Stimulated activated CD4-positive, alpha-beta T cell treated with anti-CD3 and anti-CD28 coated beads, Interleukin-1b, Interleukin-23, amount 100 ng/mL, for 48 hours (primary cell): ENCODE measurements around the gene VWA5B2.

Source experiments
- DNase-seq: peaks from one replicate; pipeline ENCODE4 v3.0.0-alpha.2; 2020

The VWA5B2 gene

DNA sequence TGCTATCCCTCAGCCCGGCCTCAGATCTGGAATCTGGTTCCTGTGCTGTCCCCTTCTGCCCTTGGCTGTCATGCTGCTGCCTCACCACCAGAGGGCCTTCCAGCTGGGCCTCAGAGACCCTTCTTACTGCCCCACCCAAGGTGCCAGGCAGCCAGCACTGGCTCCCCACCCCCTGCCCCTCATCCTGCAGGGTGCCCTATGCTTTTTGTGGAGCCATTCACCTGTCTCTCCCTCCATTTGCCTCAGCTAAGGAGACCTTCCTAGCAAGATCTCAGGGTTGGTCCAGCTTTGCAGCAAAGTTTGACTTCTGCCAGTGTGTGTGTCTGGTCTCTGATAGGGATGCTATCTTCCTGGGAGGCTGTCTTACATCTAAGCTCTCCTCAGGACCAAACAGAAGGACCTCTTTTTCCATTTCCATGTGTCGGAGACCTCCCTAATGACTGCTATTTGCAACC is 1.9 kb upstream of the VWA5B2 start:
- DNase-seq = peak; percentile 43

DNA sequence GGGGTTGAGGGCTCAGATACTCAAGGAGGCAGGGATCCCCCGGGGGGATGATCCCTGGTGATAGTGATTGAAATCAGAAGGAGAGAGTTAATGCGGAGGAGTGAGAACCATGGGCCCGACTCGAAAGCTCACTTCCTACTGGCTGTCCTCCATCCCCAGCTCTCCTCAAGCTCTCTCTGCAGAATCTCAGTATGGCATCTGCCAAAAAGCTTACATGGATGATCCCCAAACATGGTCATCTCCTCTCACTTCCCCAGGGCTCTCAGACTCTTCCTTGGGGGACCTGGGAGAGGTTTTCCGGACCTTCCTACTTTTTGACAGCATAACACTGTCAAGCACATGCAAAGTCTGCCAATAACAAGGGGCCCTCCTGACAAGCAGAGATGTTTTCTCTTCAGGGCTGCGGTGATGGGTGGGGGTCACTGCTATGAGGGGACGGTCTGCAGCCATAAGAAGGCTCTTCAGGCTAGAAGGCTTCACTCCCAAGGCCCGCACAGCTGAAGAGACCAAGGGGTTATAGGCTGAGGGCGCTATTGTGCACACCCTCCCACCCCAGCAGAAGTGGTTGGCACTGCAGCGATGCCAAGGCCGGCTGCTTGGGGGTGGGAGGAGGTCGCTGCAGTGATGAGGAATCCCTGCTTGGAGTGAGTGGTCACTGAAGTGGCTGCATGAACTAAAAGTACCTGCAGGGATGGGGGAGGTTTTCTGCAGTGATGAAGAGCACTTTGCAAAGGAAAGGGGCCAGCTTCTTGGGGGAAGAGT is 828 bp upstream of the VWA5B2 start:
- DNase-seq = no peak

DNA sequence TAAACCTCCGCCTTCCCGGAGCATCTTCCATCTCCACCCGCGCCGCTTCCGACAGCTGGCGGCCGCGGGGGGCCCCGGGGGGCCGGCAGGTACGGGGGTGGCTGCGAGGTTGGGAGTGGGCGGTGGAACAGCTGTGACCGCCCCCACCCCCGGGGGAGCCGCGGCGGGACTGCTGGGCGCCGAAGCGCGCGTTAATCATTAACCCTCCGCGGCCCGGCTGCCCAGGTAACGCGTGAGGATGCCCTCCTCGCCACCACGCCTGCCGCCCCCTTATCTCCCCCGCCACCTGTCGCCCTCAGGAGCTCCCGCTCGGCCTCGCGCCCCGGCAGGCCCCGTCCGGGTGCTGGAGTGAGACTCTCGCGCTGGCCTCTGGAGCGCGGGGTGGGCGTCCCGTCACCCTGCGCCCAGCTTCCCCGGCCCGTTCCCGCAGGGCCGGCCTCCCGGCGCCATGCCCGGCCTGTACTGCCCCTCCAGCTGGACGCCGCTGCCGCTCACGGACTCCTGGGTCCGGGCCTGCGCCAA is 757 bp downstream of the VWA5B2 start:
- DNase-seq = no peak

DNA sequence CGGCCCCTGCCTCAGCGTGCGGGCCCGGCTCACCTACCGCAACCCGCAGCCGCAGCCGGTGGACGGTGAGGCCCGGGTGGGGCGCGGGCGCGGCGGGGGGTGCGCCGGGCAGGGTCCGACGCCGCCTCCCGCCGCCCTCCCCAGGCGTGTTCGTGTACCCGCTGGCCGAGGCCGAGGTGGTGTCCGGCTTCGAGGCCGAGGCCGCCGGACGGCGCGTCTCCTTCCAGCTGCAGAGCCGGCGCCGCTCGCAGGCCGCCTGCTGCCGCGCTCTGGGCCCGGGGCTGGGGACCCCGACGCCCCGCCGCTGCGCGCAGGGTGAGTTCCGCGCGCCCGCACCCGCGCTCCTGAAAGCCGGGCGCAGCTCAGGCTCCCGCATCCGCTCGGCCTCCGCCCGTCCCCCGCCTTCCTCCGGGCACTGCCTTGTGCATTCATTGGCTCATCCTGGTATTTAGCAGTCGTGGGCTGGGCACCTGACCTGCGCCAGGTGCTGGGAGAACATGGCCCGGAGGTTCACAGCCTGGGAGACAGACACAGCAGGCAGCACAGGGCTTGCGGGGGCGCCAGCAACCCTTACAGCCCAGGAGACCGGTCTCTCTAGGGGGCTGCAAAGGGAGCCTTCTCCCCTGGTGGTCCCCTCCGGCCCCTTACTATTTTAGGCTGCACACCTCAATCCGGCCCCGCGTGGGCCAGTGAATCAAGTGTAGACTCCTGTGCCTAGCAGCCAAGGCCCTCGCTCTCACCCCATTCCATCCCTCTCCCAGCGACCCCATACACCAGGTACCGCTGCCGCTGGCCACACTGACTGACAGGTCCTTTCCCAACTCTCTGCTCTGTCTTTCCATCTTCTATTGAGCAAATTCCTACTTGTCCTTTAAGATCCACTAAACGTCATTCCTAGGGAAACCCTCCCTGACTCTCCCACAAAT is 1.5 kb downstream of the VWA5B2 start:
- no peak for DNase-seq

DNA sequence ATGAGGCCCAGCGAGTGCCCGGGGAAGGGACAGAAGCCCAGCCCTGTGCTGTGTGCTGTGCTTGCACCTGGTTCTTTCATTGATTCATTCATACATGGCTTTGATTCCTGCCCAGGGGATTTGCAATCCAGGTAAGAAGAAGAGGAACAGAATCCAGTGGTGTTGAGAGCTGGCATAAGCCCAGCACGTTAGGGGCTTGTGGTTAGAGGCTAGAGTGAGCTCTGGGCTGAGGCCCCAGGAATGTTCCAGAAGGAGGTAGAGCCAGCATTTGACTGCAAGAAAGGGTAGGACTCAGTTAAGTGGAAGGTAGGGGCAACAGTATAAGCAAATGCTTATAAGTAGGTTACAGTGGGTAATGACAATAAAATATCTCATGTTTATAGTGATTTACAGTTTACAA is 2.3 kb downstream of the VWA5B2 start:
- DNase-seq = no peak

DNA sequence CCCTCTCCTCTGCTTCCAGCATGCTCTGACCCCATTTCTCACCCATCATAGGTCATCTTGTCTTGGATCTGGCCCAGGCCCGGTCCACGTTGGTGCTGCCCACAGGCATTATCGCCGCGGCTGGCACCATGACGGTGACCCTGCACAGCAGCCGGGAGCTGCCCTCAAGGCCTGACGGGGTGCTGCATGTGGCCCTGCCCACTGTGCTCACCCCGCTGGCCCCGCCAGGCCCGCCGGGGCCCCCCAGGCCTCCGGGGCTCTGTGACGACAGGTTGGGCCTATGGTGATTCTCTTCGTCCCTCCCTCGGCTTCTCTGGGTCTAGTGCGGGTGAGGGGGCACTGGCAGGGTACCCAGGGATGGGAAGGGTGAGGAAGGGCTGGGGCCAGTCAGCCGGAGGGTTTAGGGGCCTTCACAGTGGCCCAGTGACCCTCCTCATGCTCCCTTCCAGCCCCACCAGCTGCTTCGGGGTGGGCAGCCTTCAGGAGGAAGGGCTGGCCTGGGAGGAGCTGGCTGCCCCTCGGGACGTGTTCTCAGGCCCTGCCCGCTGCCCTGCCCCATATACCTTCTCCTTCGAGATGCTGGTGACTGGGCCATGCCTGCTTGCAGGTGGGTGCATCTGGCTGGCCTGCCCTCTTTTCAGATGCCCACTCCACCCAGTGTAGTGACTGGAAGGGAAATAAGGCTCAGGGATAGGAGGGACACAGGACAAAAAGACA is 3.9 kb downstream of the VWA5B2 start:
- no peak for DNase-seq

DNA sequence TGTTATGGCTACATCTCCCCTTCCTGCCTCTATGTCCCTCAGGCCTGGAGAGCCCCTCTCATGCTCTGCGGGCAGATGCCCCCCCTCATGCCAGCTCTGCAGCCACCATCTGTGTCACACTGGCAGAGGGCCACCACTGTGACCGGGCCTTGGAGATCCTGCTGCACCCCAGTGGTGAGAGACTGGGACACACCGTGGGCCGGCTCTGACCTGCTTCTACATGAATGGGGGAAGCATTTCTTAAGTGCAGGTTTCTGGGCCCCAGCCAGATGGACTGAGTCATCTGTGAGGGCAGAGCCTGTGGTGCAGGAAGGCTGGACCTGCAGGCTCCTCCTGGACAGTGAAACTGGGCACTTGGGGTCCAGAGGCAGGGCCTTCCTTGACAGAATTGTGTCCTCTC is 4.8 kb downstream of the VWA5B2 start:
- DNase-seq = no peak

DNA sequence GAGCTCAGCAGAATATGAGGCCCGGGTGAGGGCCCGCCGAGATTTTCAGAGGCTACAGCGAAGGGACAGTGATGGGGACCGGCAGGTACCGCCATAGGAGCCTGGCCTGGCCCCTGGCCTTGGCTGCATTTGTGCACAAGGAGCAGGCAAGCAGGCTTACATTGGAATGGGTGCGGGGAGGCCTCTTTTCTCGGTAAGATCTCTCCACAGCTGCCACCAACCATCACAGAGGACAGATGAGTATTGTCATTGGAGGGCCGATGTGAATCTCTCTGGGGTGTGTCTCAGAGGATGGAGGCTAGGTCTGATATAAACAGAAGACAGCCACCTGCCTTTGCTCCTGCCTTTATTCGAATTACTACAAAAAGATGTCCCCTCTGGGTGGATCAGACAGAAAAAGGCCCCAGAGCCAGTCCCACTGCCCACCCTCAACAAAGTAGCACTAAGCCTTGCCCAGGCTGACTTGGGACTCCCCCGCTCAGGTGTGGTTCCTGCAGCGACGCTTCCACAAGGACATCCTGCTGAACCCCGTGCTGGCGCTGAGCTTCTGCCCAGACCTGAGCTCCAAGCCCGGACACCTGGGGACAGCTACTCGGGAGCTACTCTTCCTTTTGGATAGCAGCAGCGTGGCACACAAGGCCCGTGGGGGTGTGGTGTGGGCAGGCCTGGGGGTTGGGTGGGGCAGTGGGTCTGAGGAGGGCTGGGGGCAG is 5.4 kb downstream of the VWA5B2 start:
- no peak for DNase-seq

DNA sequence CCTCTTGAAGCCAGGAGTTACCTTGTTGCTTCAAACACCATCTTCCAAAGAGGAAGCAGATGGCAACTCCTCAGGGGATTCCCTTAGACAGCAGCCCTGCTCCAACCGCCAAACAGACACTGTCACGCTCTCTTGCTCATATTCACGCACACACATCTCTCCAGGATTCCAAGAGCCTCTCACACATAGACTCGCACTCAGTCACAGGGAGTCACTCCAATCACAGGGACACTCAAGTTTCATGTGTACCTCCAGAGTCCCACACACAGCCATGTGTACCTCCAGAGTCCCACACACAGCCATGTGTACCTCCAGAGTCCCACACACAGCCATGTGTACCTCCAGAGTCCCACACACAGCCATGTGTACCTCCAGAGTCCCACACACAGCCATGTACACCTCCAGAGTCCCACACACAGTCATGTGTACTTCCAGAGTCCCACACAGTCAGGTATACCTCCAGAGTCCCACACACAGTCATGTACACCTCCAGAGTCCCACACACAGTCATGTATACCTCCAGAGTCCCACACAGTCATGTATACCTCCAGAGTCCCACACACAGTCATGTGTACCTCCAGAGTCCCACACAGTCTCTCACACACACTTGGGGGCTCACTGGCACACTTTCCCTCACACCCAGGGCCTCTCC is 6.1 kb downstream of the VWA5B2 start:
- DNase-seq = no peak

DNA sequence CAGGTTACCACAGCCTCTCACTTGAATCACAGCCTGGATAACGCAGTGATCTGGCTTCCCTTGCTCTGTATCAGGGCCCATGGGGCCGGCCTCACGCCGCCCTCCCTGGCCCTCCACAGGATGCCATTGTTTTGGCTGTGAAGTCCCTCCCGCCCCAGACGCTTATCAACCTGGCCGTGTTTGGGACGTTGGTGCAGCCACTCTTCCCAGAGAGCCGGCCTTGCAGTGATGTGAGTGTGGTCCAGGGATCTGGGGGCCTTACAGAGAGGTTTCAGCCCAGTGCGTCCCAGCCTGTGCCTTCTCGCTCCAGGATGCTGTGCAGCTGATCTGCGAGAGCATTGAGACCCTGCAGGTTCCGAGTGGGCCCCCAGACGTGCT is 6.6 kb downstream of the VWA5B2 start:
- no peak for DNase-seq

DNA sequence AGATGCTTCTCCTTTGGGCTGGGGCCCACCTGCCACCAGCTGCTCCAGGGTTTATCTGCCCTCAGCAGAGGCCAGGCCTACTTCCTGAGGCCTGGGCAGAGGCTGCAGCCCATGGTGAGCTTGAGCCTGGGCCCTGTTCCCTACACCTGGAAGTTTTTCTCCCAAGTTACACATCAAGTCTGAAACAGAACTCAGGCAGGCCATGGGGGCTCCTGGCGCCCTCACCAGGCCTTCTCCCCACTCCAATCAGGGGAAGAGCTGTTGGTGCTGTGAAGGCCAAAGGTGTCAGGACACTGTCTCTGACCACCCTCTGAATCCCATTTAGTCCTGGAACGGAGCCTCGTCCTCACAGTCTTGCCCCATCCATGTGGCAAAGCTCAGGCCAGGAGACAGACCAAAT is 7.3 kb downstream of the VWA5B2 start:
- DNase-seq = no peak

DNA sequence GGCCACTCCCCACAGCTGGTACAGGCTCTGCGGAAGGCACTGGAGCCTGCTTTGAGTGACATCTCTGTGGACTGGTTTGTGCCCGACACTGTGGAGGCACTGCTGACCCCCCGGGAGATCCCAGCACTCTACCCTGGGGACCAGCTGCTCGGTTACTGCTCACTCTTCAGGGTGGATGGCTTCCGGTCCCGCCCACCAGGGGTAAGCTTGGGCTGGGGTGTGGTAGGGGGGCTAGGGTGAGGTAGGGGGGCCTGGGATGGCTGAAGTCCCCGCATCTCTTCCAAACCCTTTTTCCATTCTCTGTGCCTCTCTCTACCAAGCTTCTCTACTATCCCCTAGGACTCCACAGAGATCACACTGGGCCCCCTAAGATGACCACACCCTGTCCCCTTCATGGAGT is 7.8 kb downstream of the VWA5B2 start:
- DNase-seq = no peak

DNA sequence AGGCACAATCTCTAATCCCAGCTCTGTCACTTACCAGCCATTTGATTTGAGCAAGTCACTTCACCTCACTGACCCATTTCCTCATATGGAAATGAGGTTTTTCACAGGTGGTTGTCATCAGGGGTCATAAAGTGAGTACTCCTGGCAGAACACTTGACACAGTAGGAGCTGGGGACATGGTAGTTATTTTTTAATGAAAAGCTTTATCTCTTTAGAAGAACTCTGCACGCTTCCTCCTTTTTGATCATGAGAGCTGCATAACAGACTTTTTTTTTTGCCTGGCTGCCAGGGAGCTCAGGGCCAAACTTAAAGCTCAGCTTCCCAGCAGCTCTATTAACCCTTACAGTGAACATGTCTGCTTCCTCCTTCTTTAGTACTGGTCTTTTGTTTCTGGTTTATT is 8.4 kb downstream of the VWA5B2 start:
- no peak for DNase-seq

DNA sequence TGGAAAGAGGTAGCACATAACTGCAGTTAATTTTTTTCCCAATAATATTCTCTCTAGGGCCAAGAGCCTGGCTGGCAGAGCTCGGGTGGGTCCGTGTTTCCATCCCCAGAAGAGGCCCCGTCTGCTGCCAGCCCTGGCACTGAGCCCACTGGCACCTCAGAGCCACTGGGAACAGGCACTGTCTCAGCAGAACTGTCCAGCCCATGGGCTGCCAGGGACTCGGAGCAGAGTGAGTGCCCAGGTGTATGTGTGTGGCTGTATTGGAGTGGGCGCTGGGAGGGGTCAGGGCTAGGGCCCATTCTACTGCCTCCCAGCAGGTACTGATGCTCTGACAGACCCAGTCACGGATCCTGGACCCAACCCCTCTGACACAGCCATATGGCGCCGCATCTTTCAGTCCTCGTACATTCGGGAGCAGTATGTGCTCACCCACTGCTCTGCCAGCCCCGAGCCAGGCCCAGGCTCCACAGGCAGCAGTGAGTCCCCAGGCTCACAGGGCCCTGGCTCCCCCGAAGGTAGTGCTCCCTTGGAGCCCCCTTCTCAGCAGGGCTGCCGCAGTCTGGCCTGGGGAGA is 8.9 kb downstream of the VWA5B2 start:
- DNase-seq = no peak

DNA sequence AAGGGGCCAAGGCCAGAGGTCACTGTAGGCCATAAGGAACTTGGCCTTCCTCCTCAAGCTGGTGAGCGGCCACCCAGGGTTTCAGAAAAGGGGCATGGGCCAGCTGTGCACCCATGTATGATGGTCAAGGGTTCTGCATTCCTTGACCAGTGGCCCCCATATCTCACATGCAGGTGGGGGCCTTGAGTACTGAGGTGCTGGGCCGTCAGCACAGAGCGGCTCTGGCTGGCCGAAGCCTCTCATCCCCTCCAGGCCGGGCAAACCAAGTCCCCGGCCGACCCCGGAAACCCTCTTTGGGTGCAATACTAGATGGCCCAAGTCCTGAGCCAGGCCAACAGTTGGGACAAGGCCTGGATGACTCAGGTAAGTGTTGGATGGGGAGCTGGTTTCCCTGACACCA is 9.8 kb downstream of the VWA5B2 start:
- no peak for DNase-seq

DNA sequence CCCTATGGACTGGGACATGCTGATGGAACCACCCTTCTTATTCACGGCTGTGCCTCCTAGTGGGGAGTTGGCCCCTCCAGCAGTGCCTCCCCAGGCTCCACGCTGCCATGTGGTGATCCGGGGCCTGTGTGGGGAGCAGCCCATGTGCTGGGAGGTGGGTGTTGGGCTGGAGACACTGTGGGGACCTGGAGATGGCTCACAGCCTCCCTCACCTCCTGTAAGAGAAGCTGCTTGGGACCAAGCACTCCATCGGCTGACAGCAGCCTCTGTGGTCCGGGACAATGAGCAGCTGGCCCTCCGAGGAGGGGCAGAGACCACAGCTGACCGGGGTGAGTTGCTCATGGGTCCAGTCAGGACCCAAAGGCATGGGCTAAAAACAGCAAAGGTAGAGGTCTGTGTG is 10.3 kb downstream of the VWA5B2 start:
- no peak for DNase-seq

DNA sequence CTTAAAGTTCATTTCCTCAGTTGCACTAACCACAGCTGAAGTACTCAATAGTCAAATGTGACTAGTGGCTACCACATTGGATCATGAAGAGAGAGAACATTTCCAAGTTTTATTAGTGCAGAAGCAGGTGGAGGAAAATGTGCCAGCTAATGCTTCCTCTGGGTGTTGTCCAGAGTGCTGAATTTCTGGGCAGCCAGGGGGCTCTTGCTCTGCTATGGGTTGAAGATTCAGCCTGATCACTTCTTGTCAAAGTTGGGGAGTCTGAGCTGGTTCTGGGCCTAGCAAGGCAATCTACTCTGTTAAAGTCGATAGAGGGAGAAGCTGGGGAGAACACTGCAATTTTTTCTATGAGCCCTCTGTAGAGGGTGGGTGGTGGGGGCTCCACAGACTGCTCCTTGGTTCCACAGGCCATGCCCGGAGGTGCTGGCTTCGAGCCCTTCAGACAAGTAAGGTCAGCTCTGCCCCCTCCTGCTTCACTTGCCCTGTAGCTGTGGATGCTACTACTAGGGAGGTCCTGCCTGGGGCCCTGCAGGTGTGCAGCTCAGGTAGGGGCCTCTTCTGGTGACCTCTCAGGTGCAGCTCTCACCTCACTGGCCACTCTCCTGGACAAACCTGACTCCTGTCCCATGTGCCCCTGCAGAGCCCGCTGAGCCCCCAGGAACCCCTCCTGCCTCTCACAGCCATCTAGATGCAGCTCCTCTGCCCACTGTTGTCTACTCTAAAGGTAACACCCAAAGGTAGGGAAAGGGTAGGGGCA is 11.2 kb downstream of the VWA5B2 start:
- DNase-seq = no peak

DNA sequence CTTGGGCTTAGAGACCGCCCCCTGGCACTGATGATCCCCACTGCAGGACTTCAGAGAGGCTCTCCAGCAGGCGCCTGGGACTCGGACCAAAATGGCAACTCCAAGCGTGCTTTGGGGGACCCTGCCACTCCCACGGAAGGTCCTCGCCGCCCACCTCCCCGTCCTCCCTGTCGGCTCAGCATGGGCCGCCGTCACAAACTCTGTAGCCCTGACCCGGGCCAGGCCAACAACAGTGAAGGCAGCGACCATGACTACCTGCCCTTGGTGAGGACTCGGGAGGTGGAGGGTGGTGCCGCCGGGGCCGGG is 11.7 kb downstream of the VWA5B2 start:
- no peak for DNase-seq

DNA sequence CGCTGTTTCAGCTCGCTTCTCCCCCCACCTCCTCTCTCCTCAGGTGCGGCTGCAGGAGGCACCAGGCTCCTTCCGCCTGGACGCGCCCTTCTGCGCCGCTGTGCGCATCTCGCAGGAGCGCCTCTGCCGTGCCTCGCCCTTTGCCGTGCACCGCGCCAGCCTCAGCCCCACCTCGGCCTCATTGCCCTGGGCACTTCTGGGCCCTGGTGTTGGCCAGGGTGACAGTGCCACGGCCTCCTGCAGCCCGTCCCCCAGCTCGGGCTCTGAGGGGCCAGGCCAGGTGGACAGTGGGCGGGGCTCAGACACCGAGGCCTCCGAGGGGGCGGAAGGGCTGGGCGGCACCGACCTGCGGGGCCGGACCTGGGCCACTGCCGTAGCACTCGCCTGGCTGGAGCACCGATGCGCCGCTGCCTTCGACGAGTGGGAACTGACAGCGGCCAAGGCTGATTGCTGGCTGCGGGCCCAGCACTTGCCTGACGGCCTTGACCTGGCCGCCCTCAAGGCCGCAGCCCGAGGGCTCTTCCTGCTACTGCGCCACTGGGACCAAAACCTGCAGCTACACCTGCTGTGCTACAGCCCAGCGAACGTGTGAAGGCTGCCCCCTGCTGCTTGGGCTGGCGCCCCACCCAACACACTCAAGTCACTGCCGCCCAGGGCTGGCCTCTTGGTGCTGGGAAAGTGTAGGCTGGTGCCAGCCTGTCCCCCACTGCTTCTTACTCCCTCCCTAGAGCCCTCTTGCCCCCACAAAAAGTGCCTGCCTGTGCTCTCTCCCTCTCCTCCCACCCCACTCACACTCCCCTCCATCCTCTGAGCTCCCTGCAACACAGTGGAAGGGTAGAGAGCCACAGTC is 12.3 kb downstream of the VWA5B2 start:
- no peak for DNase-seq

DNA sequence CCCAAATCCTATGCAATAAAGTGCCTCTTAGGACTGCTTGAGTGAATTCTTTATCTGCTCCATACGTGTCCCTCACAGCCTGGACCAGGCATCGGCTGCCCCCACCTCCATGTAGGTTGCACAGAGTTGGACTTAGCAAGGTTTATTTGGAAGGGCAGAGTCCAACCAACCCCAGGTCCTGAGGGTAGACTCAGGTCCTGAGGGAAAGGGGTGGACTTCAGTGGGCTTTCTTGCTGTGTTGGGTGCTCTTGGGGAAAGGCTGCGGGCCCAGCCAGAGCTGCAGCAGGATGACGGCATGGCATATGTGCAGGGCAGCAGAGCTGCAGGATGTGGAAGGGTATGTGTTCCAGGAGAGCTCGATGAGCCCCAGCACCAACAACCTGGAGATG is 12.9 kb downstream of the VWA5B2 start:
- DNase-seq = no peak
